Measurements from ENCODE around the gene CELF4.
"Not testable (repeated sequence)": the region's sequence is repeated elsewhere in the genome, so short reads cannot be mapped to it uniquely, and the experiment has no call there.

Gene CELF4

DNA sequence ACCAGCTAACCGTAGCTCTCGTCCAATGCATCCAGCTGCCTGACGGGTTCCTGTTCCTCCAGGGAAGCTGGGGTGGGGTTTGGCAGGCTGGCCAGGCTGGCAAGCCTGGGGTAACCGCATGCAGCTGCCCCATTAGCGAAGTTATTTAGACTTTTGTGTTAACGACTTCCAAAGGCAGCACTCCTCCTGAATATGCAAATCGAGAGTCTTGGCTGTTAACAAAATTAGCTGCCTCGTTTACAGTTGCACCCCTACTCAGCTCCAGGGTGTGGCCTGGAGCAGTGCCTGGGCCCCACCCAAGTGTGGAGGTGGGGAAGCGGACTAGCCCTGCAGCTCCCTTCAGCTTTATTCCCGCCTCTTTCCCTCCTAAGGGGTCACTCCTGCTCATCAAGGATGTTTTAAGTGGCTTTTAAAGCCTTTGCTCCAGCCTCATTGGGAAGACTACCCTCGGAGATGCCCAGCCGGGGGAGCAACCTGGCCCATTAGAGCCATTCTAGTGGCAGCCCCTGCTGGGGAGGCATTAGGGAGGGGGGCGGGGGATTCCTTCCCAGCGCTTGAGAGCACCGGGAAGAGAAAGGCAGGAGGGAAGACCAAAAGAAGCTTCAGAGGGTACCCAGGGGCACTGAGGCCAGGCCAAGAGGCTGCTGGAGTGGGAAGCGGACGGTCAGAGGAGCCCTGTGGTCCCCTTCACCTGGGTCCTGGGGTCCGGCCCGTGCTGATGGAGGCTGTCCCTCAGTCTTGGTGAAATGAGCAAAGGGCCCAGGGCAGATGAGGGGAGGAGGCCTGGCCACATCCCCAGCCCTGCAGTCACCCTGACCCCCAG, 204.1 kb downstream of the CELF4 start:
- H3K27ac Mint-ChIP-seq = no peak overlapping the region
- no peak overlapping the region for H3K4me3 Mint-ChIP-seq
- peaks cover 21% of the 10 kb centered on the region for H3K27me3 Mint-ChIP-seq
- DNase-seq (no peak), ATAC-seq (no peak)
- H3K9me3 Mint-ChIP-seq = no peaks in the 10 kb centered on the region
- no peaks in the 10 kb centered on the region for H3K36me3 Mint-ChIP-seq (ENCODE audit: low read depth)
- no peaks in the 10 kb centered on the region for H3K4me1 Mint-ChIP-seq

DNA sequence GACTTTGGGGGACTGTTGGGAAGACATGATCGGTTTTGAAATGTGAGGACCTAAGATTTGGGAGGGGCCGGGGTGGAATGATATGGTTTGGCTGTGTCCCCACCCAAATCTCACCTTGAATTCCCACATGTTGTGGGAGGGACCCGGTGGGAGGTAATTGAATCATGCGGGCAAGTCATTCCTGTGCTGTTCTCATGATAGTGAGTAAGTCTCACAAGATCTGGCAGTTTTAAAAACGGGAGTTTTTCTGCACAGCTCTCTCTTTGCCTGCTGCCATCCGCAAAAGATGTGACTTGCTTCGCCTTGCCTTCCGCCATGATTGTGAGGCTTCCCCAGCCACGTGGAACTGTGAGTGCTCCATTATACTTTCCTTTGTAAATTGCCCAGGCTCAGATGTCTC, 207.5 kb downstream of the CELF4 start:
- not testable (repeated sequence) for H3K9me3 Mint-ChIP-seq; H3K4me3 Mint-ChIP-seq; DNase-seq; ATAC-seq; H3K27me3 Mint-ChIP-seq; H3K27ac Mint-ChIP-seq; H3K4me1 Mint-ChIP-seq; H3K36me3 Mint-ChIP-seq (ENCODE audit: low read depth)

DNA sequence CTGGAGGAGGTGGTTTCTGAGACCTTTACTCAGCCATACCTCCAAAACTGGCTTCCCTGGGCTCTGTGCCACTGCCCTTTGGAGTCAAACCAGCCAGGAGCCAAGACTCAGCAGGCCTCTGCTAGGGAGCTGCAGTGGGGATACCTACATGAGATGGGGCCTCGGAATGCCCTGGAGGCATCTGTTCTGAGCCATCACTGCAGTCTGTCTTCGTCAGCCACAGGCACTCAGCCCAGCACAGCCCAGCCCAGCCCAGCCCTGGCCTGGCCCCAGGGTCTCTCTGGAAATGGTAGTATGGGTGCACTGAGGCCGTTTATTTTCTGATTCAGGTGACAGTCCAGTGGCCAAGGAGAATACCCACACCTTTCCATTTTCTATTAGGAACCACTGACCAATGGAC, 209.8 kb downstream of the CELF4 start:
- H3K9me3 Mint-ChIP-seq = no peaks in the 10 kb centered on the region
- DNase-seq (no peak), ATAC-seq (no peak)
- H3K4me3 Mint-ChIP-seq = no peak overlapping the region
- H3K4me1 Mint-ChIP-seq = no peaks in the 10 kb centered on the region
- H3K36me3 Mint-ChIP-seq (ENCODE audit: low read depth) = no peaks in the 10 kb centered on the region
- no peak overlapping the region for H3K27ac Mint-ChIP-seq
- no peaks in the 10 kb centered on the region for H3K27me3 Mint-ChIP-seq

DNA sequence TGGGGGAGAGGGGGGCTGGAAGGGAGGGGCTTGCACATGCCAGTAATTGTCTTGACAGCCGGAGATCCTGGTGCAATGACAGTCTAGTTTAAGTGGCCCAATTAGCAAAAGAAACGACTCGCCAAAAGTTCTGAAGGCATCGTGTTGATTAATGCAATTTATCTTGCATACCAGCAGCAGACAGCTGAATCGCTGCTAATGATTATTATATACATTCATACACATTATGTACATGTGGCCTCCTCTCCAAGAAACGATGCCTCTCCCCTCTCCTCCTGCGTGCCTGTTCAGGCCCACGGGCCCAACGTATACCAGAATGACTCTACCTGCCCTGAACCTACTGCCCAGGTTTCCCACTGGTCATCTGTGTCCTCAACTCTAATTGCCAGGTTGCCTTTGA, 214.5 kb downstream of the CELF4 start:
- no peak overlapping the region for H3K4me3 Mint-ChIP-seq
- ATAC-seq = no peak
- no peaks in the 10 kb centered on the region for H3K9me3 Mint-ChIP-seq
- H3K36me3 Mint-ChIP-seq (ENCODE audit: low read depth) = no peaks in the 10 kb centered on the region
- H3K27me3 Mint-ChIP-seq = peaks cover 5% of the 10 kb centered on the region
- no peaks in the 10 kb centered on the region for H3K4me1 Mint-ChIP-seq
- no peak for DNase-seq
- no peak overlapping the region for H3K27ac Mint-ChIP-seq

DNA sequence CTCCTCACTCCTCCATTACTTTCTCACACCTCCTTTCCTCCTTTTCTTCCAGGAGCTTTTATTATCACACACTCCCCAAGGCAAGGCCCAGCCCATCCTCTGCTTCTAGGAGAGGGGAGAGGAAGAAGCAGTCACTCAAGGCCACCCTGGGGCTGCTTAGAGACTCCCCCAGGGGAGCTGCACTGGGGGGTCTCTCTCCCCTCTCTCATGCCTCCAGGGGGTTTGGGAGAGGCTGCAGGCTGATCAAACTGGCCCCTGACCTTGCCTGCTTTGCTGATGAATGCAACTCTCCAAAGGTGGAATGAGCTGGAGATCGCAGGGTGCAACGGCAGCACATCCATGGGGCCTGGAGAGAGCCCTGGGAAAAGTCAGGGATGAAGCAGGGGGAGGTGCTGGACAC, 216.9 kb downstream of the CELF4 start:
- H3K4me1 Mint-ChIP-seq = no peaks in the 10 kb centered on the region
- no peak overlapping the region for H3K4me3 Mint-ChIP-seq
- no peak overlapping the region for H3K27ac Mint-ChIP-seq
- ATAC-seq = no peak
- peaks cover 14% of the 10 kb centered on the region for H3K27me3 Mint-ChIP-seq
- H3K36me3 Mint-ChIP-seq (ENCODE audit: low read depth) = no peaks in the 10 kb centered on the region
- no peak for DNase-seq
- H3K9me3 Mint-ChIP-seq = no peaks in the 10 kb centered on the region

DNA sequence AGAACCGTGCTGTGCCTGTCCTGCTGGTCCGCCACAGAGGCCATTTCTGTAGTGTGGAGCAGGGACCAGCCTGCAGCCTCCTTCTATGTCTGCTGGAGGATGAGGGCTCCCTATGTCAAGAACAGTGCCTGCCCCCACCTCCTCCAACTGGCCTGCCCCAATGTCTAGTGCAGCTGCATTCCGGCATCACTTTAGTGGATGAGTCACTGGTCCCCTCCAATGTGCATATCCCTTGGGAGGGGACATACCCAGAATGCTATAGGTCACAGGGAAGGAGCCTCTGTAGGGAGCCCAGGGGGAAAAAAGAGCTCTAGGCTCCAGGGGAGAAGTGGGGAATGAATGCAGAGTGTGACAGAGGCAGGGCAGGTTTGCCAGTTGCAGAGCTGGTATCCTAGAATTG, 219.6 kb downstream of the CELF4 start:
- ATAC-seq (no peak), DNase-seq (no peak)
- Mint-ChIP-seq H3K4me1 (no peaks in the 10 kb centered on the region), H3K9me3 (no peaks in the 10 kb centered on the region), H3K4me3 (no peak overlapping the region), H3K27ac (no peak overlapping the region), H3K27me3 (peaks cover 17% of the 10 kb centered on the region), H3K36me3 (ENCODE audit: low read depth) (no peaks in the 10 kb centered on the region)

DNA sequence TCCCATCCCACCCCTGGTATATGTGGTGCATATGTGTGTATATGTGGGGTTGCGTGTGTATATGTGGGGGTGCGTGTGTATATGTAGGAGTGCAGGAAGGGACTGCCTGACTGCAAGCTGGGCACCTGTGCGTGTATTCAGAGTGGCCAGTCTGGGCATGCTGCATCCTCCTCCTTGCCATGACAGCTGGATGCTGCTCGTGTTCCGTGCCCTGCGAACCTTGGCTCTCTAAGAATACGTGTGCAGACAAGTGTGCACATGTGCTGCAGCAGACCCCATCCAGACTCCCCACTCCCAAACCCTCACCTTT, 222.1 kb downstream of the CELF4 start:
- Mint-ChIP-seq H3K36me3 (ENCODE audit: low read depth) (no peaks in the 10 kb centered on the region), H3K27me3 (peaks cover 16% of the 10 kb centered on the region), H3K4me3 (no peak overlapping the region), H3K9me3 (no peaks in the 10 kb centered on the region), H3K27ac (no peak overlapping the region), H3K4me1 (no peaks in the 10 kb centered on the region)
- no peak for ATAC-seq
- no peak for DNase-seq

DNA sequence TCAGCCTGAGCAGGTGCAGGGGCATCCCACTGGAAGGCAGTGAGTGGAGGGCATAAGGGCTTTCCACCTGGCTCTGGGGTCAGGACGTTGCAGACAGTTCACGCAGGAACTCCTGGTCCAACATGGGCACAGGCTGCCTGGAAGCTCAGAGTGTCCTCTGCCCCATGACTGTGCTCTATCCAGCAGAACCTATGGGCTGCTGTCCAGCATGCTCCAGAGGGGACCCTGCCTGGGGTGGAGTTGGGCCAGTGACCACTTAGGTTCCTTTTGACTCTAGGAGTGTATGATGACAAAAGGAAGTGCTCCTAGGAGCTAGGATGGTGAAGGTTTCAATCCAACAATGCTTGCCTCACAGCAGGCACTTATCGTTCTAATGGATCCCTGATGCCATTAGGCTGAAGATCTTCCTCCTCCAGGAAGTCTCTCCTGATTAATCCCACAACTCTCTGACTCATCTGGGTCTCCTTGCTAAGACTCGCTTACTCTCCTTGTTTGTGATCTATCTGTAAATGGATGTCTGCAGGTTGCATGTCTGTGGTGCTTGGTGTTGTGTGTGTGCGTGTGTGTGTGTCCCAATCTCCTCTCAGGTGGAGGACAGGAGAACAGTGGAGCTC, 224.0 kb downstream of the CELF4 start:
- DNase-seq (no peak), ATAC-seq (no peak)
- H3K9me3 Mint-ChIP-seq = no peaks in the 10 kb centered on the region
- H3K4me3 Mint-ChIP-seq = no peak overlapping the region
- no peaks in the 10 kb centered on the region for H3K4me1 Mint-ChIP-seq
- H3K27me3 Mint-ChIP-seq = peaks cover 13% of the 10 kb centered on the region
- no peaks in the 10 kb centered on the region for H3K36me3 Mint-ChIP-seq (ENCODE audit: low read depth)
- H3K27ac Mint-ChIP-seq = no peak overlapping the region

DNA sequence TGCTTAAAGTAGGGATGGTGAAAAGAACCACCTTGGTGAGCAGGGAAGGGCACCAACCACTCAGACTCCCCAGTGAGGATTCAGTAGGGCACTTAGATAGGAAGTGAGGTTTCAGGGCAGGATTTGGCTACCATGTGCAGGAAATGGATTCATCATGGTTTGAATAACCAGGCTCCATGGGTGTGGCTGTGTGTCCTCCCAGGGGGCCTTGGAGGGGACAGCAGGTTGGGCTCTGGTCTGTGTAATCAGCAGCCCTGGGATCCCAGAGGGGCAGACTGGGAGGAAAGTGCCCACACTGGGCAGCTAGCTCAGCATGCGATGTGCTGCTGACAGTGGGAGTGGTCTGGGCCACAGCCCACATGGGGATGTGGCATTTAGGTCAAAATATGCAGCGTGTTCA, 224.6 kb downstream of the CELF4 start:
- Mint-ChIP-seq H3K36me3 (ENCODE audit: low read depth) (no peaks in the 10 kb centered on the region), H3K27me3 (peaks cover 13% of the 10 kb centered on the region), H3K4me3 (no peak overlapping the region), H3K9me3 (no peaks in the 10 kb centered on the region), H3K4me1 (no peaks in the 10 kb centered on the region), H3K27ac (peak overlapping the region; percentile 29)
- DNase-seq (no peak), ATAC-seq (no peak)

DNA sequence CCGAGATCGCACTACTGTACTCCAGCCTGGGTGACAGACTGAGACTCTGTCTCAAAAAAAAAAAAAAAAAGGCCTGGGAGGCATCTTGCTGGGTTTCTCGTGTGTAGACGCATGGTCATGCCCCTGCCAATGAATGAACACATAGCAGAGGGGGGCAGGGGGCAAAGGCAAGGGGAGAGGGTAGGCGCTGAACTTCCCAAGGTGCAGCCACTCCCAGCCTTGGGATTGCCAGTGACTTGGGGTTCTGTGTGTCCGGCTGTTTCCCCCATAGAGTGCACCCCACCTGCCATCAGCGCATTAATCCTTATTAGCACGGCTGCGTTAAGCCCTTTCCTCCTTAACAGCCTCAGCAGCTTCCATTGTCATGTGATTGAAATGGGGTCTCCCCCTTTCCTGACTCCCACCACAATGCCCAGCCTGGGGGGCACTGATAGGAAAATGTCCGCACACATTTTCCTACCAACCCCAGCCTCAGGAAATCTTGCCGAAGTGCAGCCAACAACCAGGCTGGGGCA, 225.8 kb downstream of the CELF4 start:
- Mint-ChIP-seq H3K27me3 (peaks cover 9% of the 10 kb centered on the region), H3K27ac (no peak overlapping the region)
- no peak for ATAC-seq

DNA sequence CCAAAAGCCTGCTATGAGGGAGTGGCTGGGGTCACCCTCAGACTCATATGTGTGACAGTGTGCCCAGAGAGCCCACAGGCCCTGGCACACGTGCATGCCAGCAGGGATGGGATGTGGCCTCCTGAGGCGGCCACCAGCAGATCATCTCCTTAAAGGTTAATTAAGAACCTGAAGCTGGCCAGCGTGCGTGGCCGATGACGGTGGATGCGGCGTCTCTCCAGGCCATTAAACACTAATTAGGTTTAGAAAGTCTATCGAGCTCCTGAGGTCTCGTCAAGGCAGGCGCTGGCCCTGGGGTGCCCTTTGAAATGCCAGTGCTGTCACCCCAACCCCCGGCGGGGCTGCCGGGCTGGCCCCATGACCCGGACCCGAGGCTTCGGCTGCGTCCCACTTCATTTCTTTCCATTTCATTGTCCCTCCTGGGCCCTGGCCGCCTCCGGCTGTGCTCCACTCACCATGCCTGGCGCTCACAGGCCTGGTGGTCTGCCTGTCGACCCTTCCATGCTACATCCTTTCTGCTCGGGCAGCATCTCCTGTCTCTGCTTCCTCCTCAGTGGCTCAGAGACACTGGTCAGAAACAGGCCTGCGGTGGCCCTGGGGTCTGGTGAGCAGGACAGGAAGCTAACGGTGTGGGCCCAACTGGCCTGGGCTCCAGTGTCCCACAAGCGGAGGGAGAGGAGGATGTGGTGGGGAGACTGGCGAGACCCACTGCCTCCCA, 228.9 kb downstream of the CELF4 start:
- no peaks in the 10 kb centered on the region for H3K36me3 Mint-ChIP-seq (ENCODE audit: low read depth)
- no peak overlapping the region for H3K4me3 Mint-ChIP-seq
- H3K4me1 Mint-ChIP-seq = no peaks in the 10 kb centered on the region
- H3K27me3 Mint-ChIP-seq = no peaks in the 10 kb centered on the region
- no peak overlapping the region for H3K27ac Mint-ChIP-seq
- ATAC-seq (no peak), DNase-seq (no peak)
- no peaks in the 10 kb centered on the region for H3K9me3 Mint-ChIP-seq

More for the DNA sequence above, 225.8 kb downstream of the CELF4 start:
- H3K4me1 Mint-ChIP-seq = no peaks in the 10 kb centered on the region
- no peaks in the 10 kb centered on the region for H3K36me3 Mint-ChIP-seq (ENCODE audit: low read depth)
- no peak for DNase-seq
- no peak overlapping the region for H3K4me3 Mint-ChIP-seq
- no peaks in the 10 kb centered on the region for H3K9me3 Mint-ChIP-seq

DNA sequence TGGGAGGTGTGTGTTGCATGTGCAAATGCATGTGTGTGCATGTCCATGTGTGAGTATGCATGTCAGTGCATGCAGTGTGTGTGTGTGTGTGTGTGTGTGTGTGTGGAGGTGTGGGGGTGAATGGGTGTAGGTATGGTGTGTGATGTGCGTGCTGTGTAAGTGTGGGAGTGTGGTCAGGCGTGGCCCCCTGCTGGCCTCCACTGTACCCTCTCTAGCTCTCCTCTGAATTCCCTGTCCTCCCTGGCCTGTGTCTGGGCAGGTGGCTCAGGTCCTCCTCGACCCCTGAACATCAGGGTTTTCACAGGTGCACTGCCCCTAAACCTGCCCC, 230.2 kb downstream of the CELF4 start:
- DNase-seq (no peak), ATAC-seq (peak; percentile 23)
- Mint-ChIP-seq H3K36me3 (ENCODE audit: low read depth) (no peaks in the 10 kb centered on the region), H3K4me3 (no peak overlapping the region), H3K27me3 (no peaks in the 10 kb centered on the region), H3K9me3 (no peaks in the 10 kb centered on the region), H3K27ac (no peak overlapping the region), H3K4me1 (no peaks in the 10 kb centered on the region)

DNA sequence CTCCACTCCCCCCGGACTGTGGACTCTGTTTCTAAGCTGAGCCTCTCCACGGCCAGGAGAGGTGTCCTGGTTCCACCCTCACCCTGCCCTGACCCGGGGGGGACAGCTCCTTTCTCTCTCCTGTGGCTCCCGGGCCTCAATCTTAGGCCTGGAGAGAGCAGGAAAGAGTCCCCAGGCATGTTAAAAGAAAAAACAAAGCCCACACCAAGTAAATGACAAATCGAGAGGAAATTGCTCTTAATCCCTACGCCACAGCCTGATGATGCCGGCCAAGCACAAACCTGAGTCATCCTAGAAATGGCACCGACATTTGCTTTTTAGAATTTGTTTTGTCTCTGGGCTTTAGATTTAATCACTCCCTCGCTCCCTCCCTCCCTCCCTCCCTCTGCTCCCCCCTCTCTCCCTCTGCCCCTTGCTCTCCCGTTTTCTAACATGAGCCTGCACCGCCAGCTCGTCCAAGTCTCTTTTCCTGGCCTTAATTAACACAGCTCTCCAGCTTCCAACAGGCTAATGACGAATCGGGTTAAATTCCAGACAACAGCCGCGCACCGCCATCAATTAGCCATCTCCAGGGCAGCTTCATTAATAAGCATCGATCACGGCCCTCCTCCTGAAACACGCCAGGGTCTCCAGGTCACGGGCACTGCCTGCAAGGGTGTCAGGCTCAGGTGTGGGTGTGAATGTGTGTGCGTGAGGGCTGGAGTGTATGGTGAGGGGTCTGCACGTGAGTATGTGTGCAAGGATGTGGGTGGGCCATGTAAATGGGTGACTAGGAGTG, 230.8 kb downstream of the CELF4 start:
- Mint-ChIP-seq H3K9me3 (no peaks in the 10 kb centered on the region), H3K27ac (no peak overlapping the region), H3K4me3 (no peak overlapping the region), H3K4me1 (no peaks in the 10 kb centered on the region), H3K27me3 (no peaks in the 10 kb centered on the region), H3K36me3 (ENCODE audit: low read depth) (no peaks in the 10 kb centered on the region)
- ATAC-seq = no peak
- DNase-seq = no peak

DNA sequence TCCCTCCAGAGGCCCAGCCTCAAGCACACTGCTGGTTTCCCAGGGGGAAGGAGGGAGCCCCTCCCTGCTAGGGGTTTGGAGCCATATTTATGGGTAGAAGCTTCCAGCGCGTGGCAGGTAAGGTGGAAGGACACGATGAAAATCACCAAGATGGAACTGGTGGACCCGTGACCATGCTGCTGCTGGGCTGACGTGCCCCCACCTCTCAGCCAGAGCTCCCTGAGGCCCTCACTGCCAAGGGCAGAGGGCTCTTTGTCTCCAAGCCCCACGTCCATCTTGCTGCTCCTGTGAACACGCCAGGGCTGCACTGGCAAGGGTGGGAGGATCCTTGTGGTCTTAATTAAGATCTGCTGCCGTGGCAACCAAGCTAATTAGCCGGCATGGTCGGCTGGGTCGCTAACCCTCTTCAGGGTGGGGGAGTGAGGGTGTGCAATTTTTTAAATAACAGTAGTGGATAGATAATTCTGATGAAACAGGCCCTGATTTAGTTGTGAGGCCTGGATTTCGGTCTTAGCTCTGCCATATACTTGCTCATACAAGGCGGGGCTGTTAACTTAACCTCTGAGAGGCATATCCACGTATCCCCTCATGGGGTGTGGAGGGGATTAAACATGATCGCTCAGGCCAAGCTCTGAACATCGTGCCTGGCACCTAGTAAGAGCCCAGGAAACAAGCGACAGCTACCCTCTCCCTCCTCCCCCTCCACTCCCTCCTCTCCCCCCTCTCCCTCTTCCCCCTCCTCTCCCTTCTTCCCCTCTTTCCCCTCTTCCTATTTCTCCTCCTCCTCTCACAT, 232.8 kb downstream of the CELF4 start:
- Mint-ChIP-seq H3K4me3 (no peak overlapping the region), H3K4me1 (no peaks in the 10 kb centered on the region), H3K9me3 (no peaks in the 10 kb centered on the region), H3K36me3 (ENCODE audit: low read depth) (no peaks in the 10 kb centered on the region), H3K27ac (no peak overlapping the region), H3K27me3 (no peaks in the 10 kb centered on the region)
- DNase-seq (no peak), ATAC-seq (no peak)

Data from activated naive CD8-positive, alpha-beta T cell treated with anti-CD3 and anti-CD28 coated beads, Interleukin-2, amount 50 U/mL, for 24 hours (primary cell).